Measurements from ENCODE around the gene DCDC2.
"Not testable (repeated sequence)": the region's sequence is repeated elsewhere in the genome, so short reads cannot be mapped to it uniquely, and the experiment has no call there.

Gene DCDC2

GRCh38 chr6:24353861-24354260 lies 4.0 kb downstream of the DCDC2 start:
- Mint-ChIP-seq H3K4me1 (peaks cover 13% of the 10 kb centered on the region), H3K27ac (no peak overlapping the region), H3K27me3 (peaks cover 48% of the 10 kb centered on the region), H3K9me3 (no peaks in the 10 kb centered on the region), H3K4me3 (no peak overlapping the region)
- no peak for ATAC-seq
- no peak for DNase-seq

- ATAC-seq, result no peak
- peaks cover 39% of the 10 kb centered on the region for H3K27me3 Mint-ChIP-seq
- no peaks in the 10 kb centered on the region for H3K9me3 Mint-ChIP-seq
- no peak overlapping the region for H3K4me3 Mint-ChIP-seq
- H3K4me1 Mint-ChIP-seq, result peaks cover 4% of the 10 kb centered on the region
- H3K27ac Mint-ChIP-seq, result no peak overlapping the region
- no peak for DNase-seq
Measured at GRCh38 chr6:24352434-24352833, 5.4 kb downstream of the DCDC2 start.

GRCh38 chr6:24344976-24345375 lies 12.9 kb downstream of the DCDC2 start:
- ATAC-seq (no peak), DNase-seq (no peak)
- no peak overlapping the region for H3K4me3 Mint-ChIP-seq
- peaks cover 45% of the 10 kb centered on the region for H3K27me3 Mint-ChIP-seq
- H3K4me1 Mint-ChIP-seq, result no peaks in the 10 kb centered on the region
- no peaks in the 10 kb centered on the region for H3K9me3 Mint-ChIP-seq
- no peak overlapping the region for H3K27ac Mint-ChIP-seq

GRCh38 chr6:24340998-24341938 lies 16.6 kb downstream of the DCDC2 start:
- H3K27ac Mint-ChIP-seq, result no peak overlapping the region
- H3K9me3 Mint-ChIP-seq, result peaks cover 5 to 20% of the 10 kb centered on the region in 2 donors
- no peak for DNase-seq
- H3K4me3 Mint-ChIP-seq, result no peak overlapping the region
- H3K4me1 Mint-ChIP-seq, result no peaks in the 10 kb centered on the region
- ATAC-seq, result no peak
- H3K27me3 Mint-ChIP-seq, result peaks cover 33% of the 10 kb centered on the region

- Mint-ChIP-seq H3K27me3 (peaks cover 24% of the 10 kb centered on the region), H3K9me3 (peaks cover 5 to 20% of the 10 kb centered on the region in 2 donors), H3K4me3 (no peak overlapping the region), H3K4me1 (no peaks in the 10 kb centered on the region), H3K27ac (no peak overlapping the region)
- no peak for ATAC-seq
- no peak for DNase-seq
Measured at GRCh38 chr6:24339932-24340331, 17.9 kb downstream of the DCDC2 start.

- peaks cover 5 to 17% of the 10 kb centered on the region in 2 donors for H3K9me3 Mint-ChIP-seq
- no peaks in the 10 kb centered on the region for H3K27me3 Mint-ChIP-seq
- no peak for ATAC-seq
- H3K4me1 Mint-ChIP-seq, result no peaks in the 10 kb centered on the region
- no peak overlapping the region for H3K27ac Mint-ChIP-seq
- no peak overlapping the region for H3K4me3 Mint-ChIP-seq
- DNase-seq, result no peak
Measured at GRCh38 chr6:24334285-24334684, 23.6 kb downstream of the DCDC2 start.

GRCh38 chr6:24332317-24332716 lies 25.5 kb downstream of the DCDC2 start:
- no peak overlapping the region for H3K27ac Mint-ChIP-seq
- no peaks in the 10 kb centered on the region for H3K27me3 Mint-ChIP-seq
- H3K9me3 Mint-ChIP-seq, result no peaks in the 10 kb centered on the region
- DNase-seq (no peak), ATAC-seq (no peak)
- no peak overlapping the region for H3K4me3 Mint-ChIP-seq
- H3K4me1 Mint-ChIP-seq, result no peaks in the 10 kb centered on the region

DNA sequence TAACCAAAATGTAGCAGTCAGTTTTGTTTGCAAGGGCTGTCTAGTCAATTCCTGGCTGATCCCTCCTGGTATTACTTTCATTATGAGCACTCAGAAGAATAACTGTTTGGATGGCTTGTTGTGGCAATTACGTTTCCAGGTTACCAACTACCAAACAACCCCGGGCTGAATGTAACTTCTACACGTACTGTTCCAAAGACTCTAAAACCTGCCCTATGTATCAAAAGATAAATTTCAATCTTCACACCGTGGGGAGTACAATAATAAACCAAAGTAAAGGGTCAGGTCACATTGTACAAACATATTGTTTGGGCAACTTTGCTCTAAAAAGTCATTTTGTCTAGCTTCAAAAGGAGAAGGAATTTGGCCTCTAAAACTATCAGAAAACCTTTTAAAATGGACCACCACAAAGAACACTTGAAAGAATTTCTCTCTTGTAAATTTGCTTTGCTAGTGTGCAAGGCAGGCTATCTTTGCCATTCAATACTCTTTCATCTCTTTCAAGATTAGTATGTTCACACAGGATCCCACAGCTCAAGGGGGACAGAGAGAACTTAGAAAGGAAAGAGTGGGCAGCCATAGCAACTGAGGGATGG lies 27.6 kb downstream of the DCDC2 start:
- Mint-ChIP-seq H3K4me3 (no peak overlapping the region), H3K27ac (no peak overlapping the region), H3K27me3 (no peaks in the 10 kb centered on the region), H3K9me3 (no peaks in the 10 kb centered on the region), H3K4me1 (no peaks in the 10 kb centered on the region)
- DNase-seq (no peak), ATAC-seq (no peak)

DNA sequence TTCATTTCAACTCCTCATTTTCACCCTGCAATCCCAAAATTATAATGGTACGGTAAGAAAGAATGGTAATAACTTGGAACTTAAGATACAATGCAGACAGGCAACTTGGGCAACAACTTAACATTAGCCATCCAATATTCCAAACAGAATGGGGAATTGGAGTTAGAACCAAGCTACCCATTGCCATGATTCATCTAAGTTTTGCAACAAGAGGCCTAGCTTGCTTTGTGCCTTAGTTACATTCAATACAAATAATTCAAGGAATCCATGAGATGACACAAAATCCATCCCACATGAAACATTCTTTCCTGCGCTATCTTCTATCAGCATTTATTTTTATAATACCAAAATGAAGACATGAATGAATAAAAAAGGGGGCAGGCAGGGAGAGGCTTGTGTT lies 28.4 kb downstream of the DCDC2 start:
- ATAC-seq, result no peak
- no peak for DNase-seq
- Mint-ChIP-seq H3K9me3 (no peaks in the 10 kb centered on the region), H3K4me1 (no peaks in the 10 kb centered on the region), H3K27ac (no peak overlapping the region), H3K4me3 (no peak overlapping the region), H3K27me3 (no peaks in the 10 kb centered on the region)

GRCh38 chr6:24329022-24329421 lies 28.8 kb downstream of the DCDC2 start:
- Mint-ChIP-seq H3K4me1 (no peaks in the 10 kb centered on the region), H3K4me3 (no peak overlapping the region), H3K9me3 (no peaks in the 10 kb centered on the region), H3K27ac (no peak overlapping the region), H3K27me3 (no peaks in the 10 kb centered on the region)
- no peak for ATAC-seq
- no peak for DNase-seq

DNA sequence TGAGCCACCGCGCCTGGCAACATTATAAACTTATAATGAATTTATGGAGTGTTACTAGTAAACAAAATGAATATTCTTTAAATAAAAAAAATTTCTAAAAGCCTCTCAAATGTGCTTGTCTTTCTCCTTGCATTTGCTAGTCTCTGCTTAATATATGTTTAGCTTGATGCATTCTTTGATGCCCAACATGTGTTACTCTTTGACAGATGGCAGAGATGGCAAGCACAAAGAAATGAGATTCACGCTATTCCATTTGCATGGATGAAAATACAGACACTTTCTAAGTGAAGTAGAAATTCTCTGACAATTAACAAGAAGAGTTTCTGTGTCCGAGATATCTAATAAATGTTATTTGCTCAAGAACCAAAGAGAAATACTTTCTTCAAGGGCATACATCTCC lies 30.1 kb downstream of the DCDC2 start:
- H3K4me1 Mint-ChIP-seq, result no peaks in the 10 kb centered on the region
- H3K27me3 Mint-ChIP-seq, result peaks cover 3% of the 10 kb centered on the region
- no peak overlapping the region for H3K27ac Mint-ChIP-seq
- no peak for ATAC-seq
- no peak for DNase-seq
- no peak overlapping the region for H3K4me3 Mint-ChIP-seq
- no peaks in the 10 kb centered on the region for H3K9me3 Mint-ChIP-seq

GRCh38 chr6:24325978-24326377 lies 31.9 kb downstream of the DCDC2 start:
- Mint-ChIP-seq H3K9me3 (no peaks in the 10 kb centered on the region), H3K4me1 (no peaks in the 10 kb centered on the region), H3K27ac (no peak overlapping the region), H3K27me3 (peaks cover 14% of the 10 kb centered on the region), H3K4me3 (no peak overlapping the region)
- no peak for ATAC-seq
- no peak for DNase-seq

GRCh38 chr6:24324617-24325016 lies 33.2 kb downstream of the DCDC2 start:
- H3K27ac Mint-ChIP-seq, result no peak overlapping the region
- DNase-seq, result no peak

DNA sequence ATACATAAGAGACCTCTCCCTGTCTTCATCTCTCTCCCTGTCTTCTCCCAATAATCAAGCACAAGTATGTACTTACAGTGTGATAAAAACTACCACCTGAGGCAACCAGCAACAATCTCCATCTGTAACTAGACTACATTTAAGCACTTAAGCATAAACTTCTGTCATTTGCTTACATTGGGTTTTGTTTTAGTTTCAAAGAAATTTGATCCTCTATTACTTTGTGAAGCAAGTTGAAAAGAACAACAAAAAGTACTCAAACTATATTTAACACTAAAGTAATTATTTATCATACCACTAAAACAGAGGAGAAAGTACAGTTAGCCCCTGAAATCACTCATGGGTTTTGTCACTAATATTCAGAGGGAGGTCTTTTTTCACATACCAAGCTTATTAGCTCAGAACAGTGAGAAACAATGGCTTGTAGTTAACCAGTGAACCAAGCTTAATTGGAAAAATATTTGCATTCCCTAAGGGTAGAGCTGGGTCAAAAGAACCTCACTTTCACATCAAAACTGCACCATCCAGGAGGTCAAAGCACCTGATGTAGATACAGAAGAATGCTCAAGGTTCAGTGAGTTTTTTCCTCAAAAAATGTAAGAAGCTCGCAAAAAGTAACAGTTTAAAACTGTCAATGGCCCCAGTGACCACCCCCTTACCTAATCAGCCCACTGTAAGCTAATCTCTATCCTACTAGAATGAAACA lies 34.1 kb downstream of the DCDC2 start:
- DNase-seq, result no peak
- Mint-ChIP-seq H3K4me3 (no peak overlapping the region), H3K4me1 (no peaks in the 10 kb centered on the region), H3K27ac (no peak overlapping the region), H3K27me3 (peaks cover 14% of the 10 kb centered on the region), H3K9me3 (no peaks in the 10 kb centered on the region)
- no peak for ATAC-seq

More at GRCh38 chr6:24324617-24325016, 33.2 kb downstream of the DCDC2 start:
- Mint-ChIP-seq H3K4me1 (no peaks in the 10 kb centered on the region), H3K9me3 (no peaks in the 10 kb centered on the region), H3K4me3 (no peak overlapping the region), H3K27me3 (peaks cover 14% of the 10 kb centered on the region)
- no peak for ATAC-seq

DNA sequence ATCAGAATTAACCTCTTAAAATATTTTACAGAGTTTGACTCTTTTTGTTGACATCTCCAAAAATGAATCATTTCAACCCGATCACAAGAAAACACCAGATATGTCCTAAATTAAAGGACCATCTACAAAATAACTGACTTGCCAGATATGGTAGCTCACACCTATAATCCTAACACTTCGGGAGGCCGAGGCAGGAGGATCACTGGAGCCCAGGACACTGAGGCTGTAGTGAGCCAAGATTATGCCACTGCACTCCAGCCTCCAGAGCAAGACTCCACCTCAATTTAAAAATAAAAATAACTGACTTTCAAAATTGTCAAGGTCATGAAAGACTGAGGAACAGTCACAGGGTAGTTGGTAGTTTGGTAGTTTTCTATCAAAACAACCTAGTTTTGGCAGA lies 34.9 kb downstream of the DCDC2 start:
- ATAC-seq (no peak), DNase-seq (no peak)
- peaks cover 14% of the 10 kb centered on the region for H3K27me3 Mint-ChIP-seq
- H3K4me1 Mint-ChIP-seq, result no peaks in the 10 kb centered on the region
- no peaks in the 10 kb centered on the region for H3K9me3 Mint-ChIP-seq
- no peak overlapping the region for H3K27ac Mint-ChIP-seq
- H3K4me3 Mint-ChIP-seq, result no peak overlapping the region

DNA sequence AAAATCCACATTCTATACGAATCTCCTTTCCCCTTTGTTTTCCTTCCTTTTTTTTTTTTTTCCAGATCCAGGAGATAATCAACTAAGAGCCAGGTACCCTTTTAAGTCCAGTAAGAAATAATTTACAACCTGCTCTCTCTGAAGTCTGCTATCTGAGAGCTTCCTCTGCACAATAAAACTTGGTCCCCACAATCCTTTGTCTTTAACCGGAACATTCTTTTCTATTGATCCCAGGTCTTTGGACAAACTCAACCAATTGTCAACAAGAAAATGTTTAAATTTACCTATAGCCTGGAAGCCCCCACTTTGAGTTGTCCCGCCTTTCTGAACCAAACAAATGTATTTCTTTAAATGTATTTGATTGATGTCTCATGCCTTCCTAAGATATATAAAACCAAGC lies 35.4 kb downstream of the DCDC2 start:
- H3K27me3 Mint-ChIP-seq, result peaks cover 14% of the 10 kb centered on the region
- not testable (repeated sequence) for H3K4me1 Mint-ChIP-seq, H3K4me3 Mint-ChIP-seq, DNase-seq, ATAC-seq, H3K9me3 Mint-ChIP-seq, H3K27ac Mint-ChIP-seq
